Myocyte (in vitro differentiated cells): ENCODE measurements around the gene CCDC137. TPM values are rescaled to one million over a fixed set of nuclear protein-coding genes. Genes with fewer than 3 reads are reported as not detected.
"Not testable (repeated sequence)": the region's sequence is repeated elsewhere in the genome, so short reads cannot be mapped to it uniquely, and the experiment has no call there.

ENCODE experiments used
- DNase-seq: peaks from one replicate; pipeline ENCODE4 v3.0.0-alpha.2; 2012; ENCODE audit warnings: low read depth
- total RNA-seq: library from RNA; depleted of rRNA; stranded (reverse); fragments of >200 nt; gene quantifications from 2 replicates; pipeline ENCODE4 v1.2.3, GENCODE V29; 2014

CCDC137 gene
- total RNA-seq, 1 donor from 2014 or later: 16.5 TPM

DNA sequence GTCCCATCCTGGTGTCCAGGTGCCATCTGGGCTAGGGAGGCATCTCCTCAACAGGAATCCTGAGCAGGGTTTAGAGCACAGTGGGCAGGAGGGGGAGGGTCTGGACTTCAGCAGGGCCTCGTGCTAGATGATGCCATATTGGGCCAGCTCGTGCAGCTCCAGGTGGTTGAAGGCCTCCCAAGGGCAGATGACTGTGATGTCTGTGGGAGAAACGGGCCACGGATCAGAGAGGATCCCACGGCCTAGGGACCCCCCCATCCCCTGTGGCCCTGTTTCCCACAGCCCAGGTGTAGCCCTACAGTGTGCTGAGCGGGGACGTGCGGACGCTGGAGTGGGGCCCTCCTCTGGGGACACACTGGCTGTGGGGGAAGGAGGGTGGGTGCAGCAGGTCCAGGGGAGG, 15.6 kb upstream of the CCDC137 start:
- DNase-seq: no peak

GRCh38 chr17:81651692-81652091, 14.8 kb upstream of the CCDC137 start:
- peak; percentile 65 for DNase-seq

- DNase-seq: no peak
These were observed 13.4 kb upstream of the CCDC137 start for GRCh38 chr17:81652906-81653771.

GRCh38 chr17:81655378-81656117, 11.0 kb upstream of the CCDC137 start:
- DNase-seq: no peak

- DNase-seq: no peak
These were observed 10.3 kb upstream of the CCDC137 start, which contains the start of gene PDE6G for GRCh38 chr17:81656118-81656743. Gene PDE6G, minus strand, starts transcription at chr17:81656542. Its CDS starts 3,237 bp downstream, at chr17:81653305.

- DNase-seq: no peak
These were observed 9.7 kb upstream of the CCDC137 start for GRCh38 chr17:81656835-81657234.

DNA sequence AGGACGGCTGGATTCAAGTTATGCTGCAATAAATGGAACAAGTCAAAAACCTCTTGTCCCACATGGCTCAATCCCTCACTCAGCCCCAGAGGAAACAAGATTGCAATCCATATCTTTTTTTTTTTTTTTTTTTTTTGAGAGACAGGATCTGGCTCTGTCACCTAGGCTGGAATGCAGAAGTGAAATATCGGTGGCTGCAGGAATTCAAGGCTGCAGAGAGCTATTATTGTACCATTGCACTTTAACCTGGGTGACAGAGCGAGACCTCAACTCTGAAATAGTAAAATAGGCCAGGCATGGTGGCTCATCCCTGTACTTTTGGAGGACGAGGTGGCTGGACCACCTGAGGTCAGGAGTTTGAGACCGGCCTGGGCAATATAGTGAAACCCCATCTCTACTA, 7.5 kb upstream of the CCDC137 start:
- no peak for DNase-seq

DNA sequence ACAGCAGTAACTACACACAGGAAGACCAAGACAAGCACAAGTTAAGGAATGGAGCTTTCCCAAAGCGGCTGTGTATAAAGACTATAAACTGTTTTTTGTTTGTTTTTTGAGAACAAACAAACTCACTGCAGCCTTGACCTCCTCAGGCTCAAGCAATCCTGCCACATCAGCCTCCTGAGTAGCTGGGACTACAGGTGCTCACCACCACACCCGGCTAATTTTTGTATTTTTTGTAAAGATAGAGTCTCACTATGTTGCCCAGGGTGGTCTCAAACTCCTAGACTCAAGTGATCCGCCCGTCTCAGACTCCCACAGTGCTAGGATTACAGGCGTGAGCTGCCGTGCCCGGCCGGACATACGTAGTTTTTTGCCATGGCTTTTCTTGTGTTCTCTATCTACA, 6.1 kb upstream of the CCDC137 start:
- no peak for DNase-seq

GRCh38 chr17:81662002-81662401, 4.5 kb upstream of the CCDC137 start:
- DNase-seq: no peak

DNA sequence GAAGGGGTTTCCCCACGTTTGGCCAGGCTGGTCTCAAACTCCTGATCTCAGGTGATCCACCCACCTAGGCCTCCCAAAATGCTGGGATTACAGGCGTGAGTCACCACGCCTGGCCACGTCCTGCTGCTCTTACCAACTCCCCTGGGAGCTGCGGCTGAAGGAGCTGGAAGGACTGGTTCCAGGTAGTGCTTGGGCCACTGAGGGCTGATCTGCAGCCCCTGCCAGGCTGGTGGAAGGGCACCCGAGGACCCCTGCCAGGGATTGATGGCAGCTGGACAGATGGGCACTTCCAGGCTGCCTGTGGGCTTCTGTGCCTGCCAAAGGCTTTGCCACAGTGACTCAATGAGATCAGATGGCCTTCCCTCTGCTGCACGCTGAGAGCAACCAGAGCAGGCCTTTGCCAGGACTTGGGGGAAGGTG, 2.5 kb upstream of the CCDC137 start:
- peak; percentile 64 for DNase-seq

DNA sequence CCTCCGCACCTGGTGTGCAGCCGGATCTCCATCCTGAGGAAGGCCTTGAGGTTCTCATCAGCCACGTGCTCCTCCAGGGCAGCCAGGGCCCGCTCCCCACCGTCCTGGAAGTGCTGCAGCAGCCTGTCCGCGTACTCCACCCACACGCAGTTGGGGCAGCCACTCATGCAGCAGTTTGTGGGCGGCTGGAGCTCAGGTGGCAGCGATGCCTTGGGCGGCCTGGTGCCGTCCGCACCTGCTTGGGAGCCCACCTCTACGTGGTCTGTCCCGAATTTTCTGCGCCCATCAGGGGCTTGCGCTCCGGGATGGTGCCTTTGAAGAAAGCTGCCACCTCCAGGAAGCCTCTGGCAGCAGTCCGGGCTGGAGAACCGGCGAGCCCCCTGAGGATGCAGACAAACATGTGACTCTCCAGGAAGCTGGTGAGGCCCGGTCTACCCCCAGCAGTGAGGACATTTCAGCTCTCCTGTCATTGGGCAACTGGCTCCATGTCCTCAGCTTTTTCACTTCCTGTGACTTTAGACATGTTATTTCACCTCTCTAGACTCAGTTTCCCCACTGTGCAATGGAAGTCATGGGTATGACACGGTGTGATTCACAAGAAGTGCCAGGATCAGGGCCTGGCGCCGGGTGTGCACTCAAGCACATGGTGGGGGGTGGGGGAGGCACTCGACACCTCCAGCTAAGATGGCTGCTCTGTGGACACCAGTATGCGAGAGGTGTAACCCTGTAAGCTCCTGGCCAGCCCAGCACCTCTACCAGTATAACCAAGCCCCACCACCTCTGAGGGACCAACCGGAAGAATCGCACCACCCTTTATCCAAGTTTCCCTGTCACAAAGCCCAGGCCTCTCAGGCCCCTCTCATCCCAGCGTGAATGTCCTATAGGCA, 1.1 kb upstream of the CCDC137 start:
- no peak for DNase-seq

DNA sequence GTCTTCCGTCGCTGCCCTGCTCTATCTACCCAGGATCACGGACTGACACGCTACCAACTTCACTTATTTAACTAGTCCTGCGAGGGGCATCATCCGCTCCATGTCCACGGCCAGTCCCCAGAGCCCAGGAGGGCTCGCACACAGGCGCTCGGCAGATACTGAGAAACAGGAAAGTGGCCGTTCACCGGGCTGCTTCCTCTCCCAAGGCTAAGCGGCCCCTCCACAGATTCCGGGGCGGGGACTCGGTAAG, 520 bp upstream of the CCDC137 start:
- no peak for DNase-seq

GRCh38 chr17:81667754-81668153, 1.2 kb downstream of the CCDC137 start:
- DNase-seq: no peak

DNA sequence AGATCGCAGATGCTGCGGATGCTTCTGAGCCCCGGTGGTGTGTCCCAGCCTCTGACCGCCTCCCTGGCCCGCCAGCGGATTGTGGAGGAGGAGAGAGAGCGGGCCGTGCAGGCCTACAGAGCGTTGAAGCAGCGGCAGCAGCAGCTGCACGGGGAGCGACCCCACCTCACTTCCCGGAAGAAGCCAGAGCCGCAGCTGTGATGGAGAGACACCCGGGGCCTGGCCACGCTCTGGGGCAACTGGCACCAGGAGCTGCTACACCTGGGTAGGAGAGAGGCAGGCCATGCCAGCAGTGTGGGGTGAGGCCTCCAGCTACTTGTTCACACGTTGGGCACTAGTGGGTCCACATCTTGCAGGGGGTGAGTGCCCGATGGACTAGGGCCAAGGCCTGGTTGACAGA, 6.0 kb downstream of the CCDC137 start:
- no peak for DNase-seq

DNA sequence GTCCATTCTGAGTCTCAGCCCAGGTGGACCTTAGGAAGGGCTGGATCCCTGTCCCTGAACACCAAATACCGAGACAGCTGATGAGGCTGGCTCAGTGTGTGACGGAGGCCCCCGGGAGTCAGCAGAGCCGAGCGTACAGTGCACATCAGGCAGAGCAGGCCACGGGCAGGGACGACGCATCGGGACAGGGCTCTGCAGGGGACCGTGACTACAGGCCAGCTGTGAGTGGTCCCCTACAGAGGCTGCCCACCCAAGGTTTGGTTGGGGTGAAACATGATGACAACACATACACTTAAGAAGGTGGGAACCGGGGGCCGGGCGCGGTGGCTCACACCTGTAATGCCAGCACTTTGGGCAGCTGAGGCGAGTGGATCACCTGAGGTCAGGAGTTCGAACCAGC, 6.4 kb downstream of the CCDC137 start:
- no peak for DNase-seq

GRCh38 chr17:81673561-81674258, 7.2 kb downstream of the CCDC137 start:
- DNase-seq: no peak

DNA sequence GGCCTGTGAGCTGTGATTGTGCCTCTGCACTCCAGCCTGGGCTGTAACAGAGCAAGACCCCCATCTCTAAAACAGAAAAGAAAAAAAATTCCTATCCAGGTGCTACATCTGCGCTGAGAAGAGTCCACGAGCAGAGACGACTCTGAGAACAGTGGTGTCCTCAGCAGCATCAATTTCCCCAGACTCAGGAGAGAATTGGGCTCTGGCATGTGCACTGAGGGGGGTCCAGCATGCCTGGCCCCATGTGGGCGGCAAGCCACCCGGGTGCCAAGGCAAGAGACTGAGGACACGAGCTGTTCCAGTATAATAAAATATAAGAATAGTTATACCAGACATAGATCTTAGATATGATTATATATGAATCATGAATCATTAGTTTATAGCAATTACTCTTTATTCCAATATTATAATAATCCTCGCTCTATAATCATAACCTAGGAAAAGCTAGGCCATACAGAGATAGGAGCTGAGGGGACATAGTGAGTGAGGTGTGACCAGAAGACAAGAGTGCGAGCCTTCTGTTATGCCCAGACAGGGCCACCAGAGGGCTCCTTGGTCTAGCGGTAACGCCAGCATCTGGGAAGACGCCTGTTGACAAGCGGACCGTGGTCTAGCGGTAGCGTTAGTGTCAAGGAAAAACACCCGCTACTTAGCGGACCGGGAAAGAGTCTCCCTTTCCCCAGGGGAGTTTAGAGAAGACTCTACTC, 9.1 kb downstream of the CCDC137 start:
- not testable (repeated sequence) for DNase-seq

DNA sequence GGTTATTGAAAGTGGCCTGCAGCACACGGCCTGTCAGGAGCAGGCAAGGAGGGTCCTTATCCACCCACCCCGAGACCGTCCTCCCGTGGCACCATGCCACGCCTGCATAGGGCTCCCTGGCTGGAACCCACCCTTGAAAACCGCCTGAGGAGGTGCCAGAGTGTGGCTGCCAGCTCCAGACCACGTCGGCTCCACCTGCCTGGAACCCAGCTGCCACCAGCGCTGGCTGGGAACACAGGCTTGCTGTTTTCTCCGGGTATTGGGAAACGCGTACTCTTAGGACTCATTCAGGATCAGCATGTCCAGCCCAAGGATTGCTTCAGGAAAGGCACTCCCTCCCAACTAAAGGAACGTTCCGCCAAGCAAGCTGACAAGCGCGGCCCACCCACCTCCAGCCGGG, 10.4 kb downstream of the CCDC137 start:
- no peak for DNase-seq

DNA sequence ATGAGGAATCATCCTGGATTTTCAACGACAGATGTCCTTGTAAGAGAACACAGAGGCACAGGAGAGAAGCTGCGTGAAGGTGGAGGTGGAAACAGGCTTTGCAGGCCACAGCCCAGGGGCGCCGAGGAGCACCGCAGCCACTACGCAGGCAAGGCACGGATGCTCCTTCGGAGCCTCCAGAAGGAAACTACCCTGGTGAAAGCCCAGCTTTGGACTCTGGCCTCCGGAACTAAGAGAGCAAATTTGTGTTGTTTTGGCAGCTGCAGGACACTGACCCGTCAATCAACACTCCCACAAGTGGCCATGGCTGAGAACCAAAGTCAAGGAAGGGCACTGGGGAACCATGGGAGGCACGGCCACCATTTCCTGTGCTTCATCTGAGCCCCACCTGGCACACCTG, 13.6 kb downstream of the CCDC137 start:
- no peak for DNase-seq

DNA sequence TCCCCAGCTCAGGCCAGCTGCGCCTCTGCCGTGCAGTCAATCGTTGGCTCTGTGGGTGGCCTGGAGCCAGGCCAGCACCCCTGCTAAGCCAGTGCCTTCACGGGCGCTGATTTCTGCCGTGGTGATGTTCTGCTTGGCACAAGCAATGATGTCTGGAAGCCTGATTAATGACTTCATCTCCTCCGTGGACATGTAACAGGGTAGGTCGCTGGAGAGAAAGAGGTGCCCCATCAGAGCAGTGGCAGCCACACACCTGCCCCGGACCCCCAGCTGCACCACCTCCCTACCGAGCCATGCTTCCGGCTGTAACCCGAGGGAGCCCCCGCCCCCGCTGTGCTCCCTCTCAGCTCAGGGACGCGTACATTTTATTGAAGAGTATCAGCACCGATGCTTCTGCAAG, 15.1 kb downstream of the CCDC137 start:
- DNase-seq: no peak
